BE2C (cell line): ENCODE measurements around the gene PRKN.

Experiments used
- DNase-seq: peaks from one replicate; pipeline ENCODE4 v3.0.0-alpha.2; 2020
- H3K27me3 ChIP-seq: fragments of 250-450 bp; sonication (Bioruptor Pico); 2 replicates; pipeline ENCODE4 v1.5.1; 2020; ENCODE audit warnings: mild to moderate bottlenecking
- H3K36me3 ChIP-seq: fragments of 250-450 bp; sonication (Bioruptor Pico); 2 replicates; pipeline ENCODE4 v1.5.1; 2020; ENCODE audit warnings: mild to moderate bottlenecking
- H3K4me1 ChIP-seq: fragments of 250-450 bp; sonication (Bioruptor Pico); 2 replicates; pipeline ENCODE4 v1.5.1; 2020
- H3K4me3 ChIP-seq: 2 replicates; pipeline ENCODE4 v1.5.1; 2011; ENCODE audit warnings: low read depth, low read length
- H3K9me3 ChIP-seq: fragments of 250-450 bp; sonication (Bioruptor Pico); 2 replicates; pipeline ENCODE4 v1.5.1; 2020
- TF ChIP-seq, protein P1 (sequence below): IDR thresholded peaks from 2 replicates; pipeline ENCODE4 v1.5.1; 2012; ENCODE audit warnings: mild to moderate bottlenecking, low read depth, low read length

PRKN gene

GRCh38 chr6:161838306-161839035 is 889.1 kb downstream of the PRKN start:
- no peaks in the 10 kb centered on the region for H3K9me3 ChIP-seq
- peak; percentile 25 for DNase-seq

DNA sequence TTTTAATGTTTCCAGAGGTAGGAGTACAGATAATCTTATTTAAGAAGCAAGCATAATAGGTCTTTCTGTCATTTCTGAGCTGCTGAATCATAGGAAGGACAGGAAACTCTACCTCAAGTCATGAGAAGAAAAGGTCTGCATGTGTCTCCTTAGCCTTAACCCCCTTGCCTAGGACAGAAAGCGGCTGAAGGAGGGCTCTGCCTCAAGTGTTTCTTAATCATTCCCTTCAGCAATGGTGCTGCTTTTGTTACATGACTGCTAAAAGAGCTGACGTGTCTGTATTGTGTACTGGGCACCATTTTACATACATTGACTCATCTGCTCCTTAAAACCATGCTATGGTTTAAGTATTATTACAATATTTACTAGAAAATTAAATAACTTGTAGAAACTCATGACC is 889.7 kb downstream of the PRKN start:
- H3K9me3 ChIP-seq = no peaks in the 10 kb centered on the region
- no peak overlapping the region for H3K4me3 ChIP-seq
- peaks cover 4% of the 10 kb centered on the region for H3K4me1 ChIP-seq
- DNase-seq = no peak
- TF ChIP-seq, protein P1, sequence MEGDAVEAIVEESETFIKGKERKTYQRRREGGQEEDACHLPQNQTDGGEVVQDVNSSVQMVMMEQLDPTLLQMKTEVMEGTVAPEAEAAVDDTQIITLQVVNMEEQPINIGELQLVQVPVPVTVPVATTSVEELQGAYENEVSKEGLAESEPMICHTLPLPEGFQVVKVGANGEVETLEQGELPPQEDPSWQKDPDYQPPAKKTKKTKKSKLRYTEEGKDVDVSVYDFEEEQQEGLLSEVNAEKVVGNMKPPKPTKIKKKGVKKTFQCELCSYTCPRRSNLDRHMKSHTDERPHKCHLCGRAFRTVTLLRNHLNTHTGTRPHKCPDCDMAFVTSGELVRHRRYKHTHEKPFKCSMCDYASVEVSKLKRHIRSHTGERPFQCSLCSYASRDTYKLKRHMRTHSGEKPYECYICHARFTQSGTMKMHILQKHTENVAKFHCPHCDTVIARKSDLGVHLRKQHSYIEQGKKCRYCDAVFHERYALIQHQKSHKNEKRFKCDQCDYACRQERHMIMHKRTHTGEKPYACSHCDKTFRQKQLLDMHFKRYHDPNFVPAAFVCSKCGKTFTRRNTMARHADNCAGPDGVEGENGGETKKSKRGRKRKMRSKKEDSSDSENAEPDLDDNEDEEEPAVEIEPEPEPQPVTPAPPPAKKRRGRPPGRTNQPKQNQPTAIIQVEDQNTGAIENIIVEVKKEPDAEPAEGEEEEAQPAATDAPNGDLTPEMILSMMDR = no peak
- H3K36me3 ChIP-seq = no peaks in the 10 kb centered on the region
- no peaks in the 10 kb centered on the region for H3K27me3 ChIP-seq

More at GRCh38 chr6:161838306-161839035, 889.1 kb downstream of the PRKN start:
- no peaks in the 10 kb centered on the region for H3K27me3 ChIP-seq
- H3K4me3 ChIP-seq = no peak overlapping the region
- peaks cover 4% of the 10 kb centered on the region for H3K4me1 ChIP-seq
- TF ChIP-seq, protein P1 = no peak
- no peaks in the 10 kb centered on the region for H3K36me3 ChIP-seq

DNA sequence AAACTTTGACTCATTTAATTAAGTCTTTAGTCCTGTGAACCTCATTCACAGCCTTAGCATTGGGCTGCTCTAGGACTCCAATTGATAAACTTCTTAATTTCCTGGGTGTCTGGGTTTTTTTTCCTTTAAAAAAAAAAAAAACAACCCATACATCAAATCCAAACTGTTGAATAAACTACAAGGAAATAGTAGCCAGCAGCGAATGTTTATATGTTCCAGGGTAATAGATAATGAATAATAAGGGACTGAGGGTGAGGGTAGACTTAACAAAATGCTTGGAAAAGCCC is 890.2 kb downstream of the PRKN start:
- no peak for DNase-seq
- TF ChIP-seq, protein P1 = no peak
- Histone ChIP-seq H3K27me3 (no peaks in the 10 kb centered on the region), H3K4me1 (peaks cover 4% of the 10 kb centered on the region), H3K4me3 (no peak overlapping the region), H3K9me3 (no peaks in the 10 kb centered on the region), H3K36me3 (no peaks in the 10 kb centered on the region)

DNA sequence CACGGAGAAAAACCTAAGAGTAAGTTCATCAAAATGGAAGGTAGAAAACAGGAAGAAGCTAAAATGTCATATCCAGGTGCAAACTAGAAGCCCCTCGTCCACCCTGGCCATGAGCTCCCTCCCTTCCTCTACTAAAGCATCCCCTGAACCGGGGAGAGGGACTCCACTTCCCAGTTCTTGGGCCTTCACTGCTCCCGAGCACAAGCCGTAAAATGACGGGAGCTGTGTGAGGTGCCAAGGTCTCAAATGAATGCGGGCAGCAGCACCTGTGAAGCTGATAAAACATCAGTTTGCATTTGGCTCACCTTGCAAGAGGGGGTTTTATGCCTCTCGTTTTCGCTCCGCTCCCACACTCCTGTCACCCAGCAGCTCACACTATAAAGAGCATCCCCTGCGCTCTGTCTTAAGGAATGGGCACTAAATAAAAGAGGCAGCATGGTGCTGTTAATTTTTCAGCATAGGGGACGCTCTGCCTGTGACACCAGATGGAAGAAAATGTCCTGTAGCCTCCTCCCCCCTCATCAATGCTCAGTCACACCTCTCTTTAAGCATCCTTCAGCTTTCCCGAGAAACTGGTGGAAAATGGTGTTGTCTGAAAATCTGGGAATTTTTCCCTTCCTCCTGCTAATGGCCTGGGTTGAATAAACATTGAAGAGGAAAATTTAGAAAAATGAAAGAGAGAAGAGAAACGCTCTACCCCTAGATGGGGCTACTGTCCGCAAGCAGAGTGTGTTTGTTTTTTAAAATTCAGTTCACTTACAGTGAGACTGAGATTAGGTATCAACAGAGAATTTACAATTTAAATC is 890.7 kb downstream of the PRKN start:
- DNase-seq = no peak
- peaks cover 4% of the 10 kb centered on the region for H3K4me1 ChIP-seq
- no peak overlapping the region for H3K4me3 ChIP-seq
- H3K9me3 ChIP-seq = no peaks in the 10 kb centered on the region
- H3K27me3 ChIP-seq = no peaks in the 10 kb centered on the region
- TF ChIP-seq, protein P1 = peak; percentile 47
- H3K36me3 ChIP-seq = no peaks in the 10 kb centered on the region

DNA sequence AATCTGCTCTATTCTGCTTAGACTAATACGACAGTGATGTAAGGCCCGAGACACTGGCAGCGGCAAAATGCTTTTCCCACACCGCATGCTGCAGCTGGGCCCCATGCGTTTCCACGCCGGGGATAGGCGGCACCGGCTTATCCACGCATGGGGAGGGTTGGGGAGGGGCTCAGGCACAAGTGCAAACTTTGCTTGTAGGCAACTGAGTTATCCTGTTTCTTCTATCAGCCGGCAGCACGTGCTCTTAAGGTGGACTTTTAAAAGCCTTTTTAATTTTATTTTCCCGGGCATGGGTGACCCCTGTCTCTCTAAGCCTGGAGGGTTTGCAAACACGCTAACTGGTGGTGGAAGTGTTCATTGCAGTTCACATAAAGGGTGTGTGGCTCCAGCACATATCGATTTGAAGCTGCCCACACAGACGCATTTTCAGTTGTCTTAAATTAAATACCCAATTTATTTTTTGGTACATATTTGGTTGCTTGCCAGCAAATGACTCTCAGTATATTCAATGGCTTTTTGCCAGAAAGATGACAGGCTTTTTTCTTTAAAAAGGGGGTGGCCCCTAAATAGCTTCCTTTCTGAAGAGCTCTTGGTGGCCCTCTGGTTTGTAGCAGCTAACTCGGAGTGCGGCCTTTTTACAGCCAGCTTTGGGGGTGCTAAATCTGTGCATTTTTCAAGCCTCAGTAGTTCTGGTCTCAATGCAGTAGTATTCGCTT is 891.9 kb downstream of the PRKN start:
- peak; percentile 31 for DNase-seq
- H3K27me3 ChIP-seq = no peaks in the 10 kb centered on the region
- H3K4me1 ChIP-seq = peaks cover 13% of the 10 kb centered on the region
- H3K9me3 ChIP-seq = no peaks in the 10 kb centered on the region
- TF ChIP-seq, protein P1 = peak; percentile 59
- H3K4me3 ChIP-seq = peak overlapping the region; percentile 11; the same call in 1 of the 2 replicates
- no peaks in the 10 kb centered on the region for H3K36me3 ChIP-seq
